PC-9 (cell line): Measurements from ENCODE around the gene AHNAK.

Experiments
- CTCF ChIP-seq: fragments of 200-600 bp; sonication (generic); conservative IDR thresholded peaks from 2 replicates; pipeline ENCODE4 v1.6.1; 2017; ENCODE audit warnings: mixed run types, antibody characterized with exemption, mild to moderate bottlenecking, moderate library complexity
- EZH2 ChIP-seq: fragments of 200-600 bp; sonication (generic); IDR thresholded peaks from 2 replicates; pipeline ENCODE4 v1.8.0; 2017; ENCODE audit warnings: antibody characterized with exemption, low read depth

GRCh38 chr11:62556875-62557631 is 10.4 kb upstream of the AHNAK start:
- TF ChIP-seq CTCF (no peak), EZH2 (no peak)
